ENCODE data around the gene L3MBTL4.
"Not testable (repeated sequence)": the region's sequence is repeated elsewhere in the genome, so short reads cannot be mapped to it uniquely, and the experiment has no call there.

Gene L3MBTL4

GRCh38 chr18:6079406-6079805 is 335.3 kb downstream of the L3MBTL4 start:
- DNase-seq = no peak

- no peak for DNase-seq
These were observed 335.8 kb downstream of the L3MBTL4 start for GRCh38 chr18:6078877-6079276.

DNA sequence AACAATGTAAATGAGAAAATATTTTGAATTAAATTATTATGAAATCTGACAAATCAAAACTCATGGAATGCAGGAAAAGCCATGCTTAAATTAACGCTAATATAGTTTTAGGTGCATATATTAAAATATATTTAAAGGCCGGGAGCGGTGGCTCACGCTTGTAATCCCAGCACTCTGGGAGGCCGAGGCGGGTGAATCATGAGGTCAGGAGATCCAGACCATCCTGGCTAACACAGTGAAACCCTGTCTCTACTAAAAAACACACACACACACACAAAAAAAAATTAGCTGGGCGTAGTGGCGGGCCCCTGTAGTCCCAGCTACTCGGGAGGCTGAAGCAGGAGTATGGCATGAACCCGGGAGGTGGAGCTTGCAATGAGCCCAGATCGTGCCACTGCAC is 342.3 kb downstream of the L3MBTL4 start:
- not testable (repeated sequence) for DNase-seq

- DNase-seq = no peak
These were observed 345.2 kb downstream of the L3MBTL4 start for GRCh38 chr18:6069539-6069938.

GRCh38 chr18:6069103-6069502 is 345.6 kb downstream of the L3MBTL4 start:
- DNase-seq = no peak

DNA sequence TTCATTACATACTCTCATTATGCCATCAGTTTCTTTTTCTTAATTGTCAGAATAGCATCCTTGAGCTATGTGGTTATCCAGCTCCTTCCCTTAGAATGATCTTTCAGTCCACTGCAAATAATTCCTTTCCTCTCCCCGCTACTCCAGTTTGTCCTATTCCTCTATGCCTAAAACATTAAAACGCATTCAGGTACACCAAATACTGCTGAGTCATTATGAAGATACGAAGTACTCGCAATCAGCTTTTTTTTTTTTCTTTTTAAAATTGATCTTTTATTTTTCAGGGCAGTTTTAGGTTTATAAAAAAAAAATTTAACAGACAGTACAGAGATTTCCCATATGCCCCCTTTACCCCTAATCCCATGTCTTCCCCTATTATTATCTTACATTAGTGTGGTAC is 354.6 kb downstream of the L3MBTL4 start:
- DNase-seq = no peak

DNA sequence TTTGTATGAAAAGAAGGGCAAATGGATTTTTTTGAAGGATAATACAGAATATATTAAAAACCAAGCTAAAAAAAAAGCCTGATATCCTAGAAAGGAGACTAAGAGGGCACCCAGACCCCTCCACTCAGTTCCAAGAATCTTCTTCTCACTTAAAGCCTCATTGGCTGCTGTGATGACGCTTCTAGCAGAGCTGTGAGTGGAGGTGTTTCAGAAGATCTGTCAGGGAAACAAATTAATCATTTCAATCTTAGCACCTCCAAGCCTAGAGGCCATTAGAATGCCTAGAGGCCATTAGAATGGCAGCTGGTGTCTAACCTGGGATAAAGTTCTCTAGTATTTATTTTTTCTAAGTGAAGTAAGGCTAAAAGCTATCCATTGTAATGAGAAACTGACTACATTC is 355.2 kb downstream of the L3MBTL4 start:
- DNase-seq = no peak

GRCh38 chr18:6058941-6059340 is 355.8 kb downstream of the L3MBTL4 start:
- DNase-seq = no peak

- no peak for DNase-seq
These were observed 357.1 kb downstream of the L3MBTL4 start for GRCh38 chr18:6057604-6058003.

DNA sequence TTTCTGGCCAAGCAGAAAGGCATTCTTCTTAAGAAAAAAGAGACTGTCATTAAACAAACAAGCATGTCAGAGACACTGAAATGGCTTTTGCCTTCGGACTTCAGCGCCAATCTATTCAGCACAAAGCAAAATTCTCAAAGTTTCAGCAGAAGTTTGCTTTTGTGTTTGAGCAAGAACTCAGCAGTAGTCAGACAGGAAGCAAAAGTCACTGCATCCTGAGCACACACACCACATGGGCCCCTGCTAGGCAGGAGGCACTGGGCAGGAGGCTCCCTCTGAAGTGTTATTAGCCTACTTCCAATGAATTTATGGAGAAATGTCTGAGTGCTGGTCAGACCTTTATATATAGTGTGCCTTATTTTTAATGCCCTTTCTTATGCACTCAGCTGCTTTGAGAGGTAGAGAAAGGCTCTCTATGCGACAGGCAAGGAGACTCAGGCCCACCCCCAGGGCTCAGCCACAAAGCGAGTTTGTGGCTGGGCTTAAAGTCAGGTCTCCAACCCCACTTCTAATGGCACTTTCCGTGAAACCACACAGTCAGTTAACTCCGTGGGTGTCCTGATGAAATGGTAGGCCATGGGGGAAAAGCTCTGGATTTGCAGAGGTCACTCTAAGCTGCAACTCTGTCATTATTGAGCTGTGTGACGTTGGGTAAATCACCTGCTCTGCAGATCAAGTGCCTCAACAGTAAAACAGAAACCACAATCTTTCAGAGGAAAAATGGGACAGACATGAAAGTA is 358.4 kb downstream of the L3MBTL4 start:
- DNase-seq = no peak

DNA sequence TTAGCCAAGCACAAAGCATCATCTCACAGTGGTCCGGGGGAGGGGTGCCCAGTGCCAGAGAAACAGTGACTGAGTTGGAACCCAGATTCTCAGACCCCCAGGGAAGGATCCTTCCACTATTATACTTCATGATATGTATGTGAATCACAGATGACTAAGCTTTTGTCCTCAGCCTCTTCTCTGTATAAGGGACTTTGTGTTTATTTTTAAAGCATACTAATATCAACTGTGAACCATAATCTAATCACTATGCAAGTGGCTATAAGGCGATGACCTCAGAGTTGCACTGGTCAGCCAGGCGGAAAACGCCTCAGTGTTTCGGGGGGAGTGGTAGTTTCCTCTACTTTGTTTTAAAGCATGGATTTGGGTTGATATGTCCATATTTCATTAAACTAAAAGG is 359.0 kb downstream of the L3MBTL4 start:
- DNase-seq = no peak

DNA sequence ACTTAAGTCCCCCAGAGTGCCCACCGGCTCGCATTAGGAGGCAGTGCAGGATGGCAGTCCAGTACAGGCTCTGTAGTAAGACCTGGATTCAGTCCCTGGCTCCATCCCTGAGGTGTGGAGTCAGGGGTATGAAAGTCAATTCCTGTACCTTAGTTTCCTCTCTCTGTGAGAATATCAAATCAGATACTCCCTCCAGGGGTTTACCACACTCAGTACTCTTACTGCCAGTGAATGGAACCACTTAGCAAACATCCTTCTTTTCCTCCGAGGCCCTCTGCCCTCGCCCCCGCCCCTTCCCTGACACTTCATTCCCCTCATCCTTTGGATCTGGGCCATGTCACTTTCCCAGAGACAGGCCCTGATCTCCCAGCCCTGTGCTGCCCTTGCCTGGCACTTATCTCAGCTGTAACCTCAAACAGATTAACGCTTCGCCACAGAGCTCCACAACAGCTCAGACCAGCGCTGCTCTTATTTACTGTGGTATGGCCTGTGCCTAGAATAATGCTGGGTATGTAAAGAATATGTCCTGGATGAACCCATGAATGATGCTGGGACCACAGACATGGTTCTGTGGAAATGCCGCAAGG is 360.4 kb downstream of the L3MBTL4 start:
- no peak for DNase-seq

DNA sequence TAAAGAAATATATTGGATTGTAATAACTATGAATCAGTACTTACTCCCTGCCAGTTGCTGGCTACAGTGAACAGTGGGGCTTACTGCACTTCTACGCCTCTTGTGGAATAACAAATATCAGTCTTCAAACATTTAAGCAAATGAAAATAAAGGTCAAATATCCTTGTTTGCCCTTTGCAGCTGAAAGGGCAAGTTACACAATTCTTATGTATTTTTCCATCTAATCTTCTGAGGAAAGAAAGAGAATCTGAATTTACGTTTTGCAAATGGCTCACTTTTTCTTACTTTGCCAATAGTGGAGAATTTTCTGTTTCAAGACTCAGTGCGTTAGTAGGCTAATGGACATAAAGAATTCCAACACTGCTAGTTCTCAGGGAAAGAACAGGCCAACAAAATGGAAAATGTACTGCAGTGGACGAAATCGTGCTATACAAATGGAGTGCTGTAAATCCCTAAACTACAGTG is 362.2 kb downstream of the L3MBTL4 start:
- no peak for DNase-seq

DNA sequence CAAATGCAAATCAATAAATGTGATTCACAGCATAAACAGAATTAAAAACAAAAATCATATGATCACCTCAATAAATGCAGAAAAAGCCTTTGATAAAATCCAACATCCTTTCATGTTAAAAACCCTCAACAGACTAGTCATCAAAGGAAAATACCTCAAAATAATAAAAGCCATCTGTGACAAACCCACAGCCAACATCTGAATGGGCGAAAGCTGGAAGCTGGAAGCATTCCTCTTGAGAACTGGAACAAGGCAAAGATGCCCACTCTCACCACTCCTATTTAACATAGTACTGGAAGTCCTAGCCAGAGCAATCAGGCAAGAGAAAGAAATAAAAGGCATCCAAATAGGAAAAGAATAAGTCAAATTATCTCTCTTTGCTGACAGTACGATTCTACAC is 367.1 kb downstream of the L3MBTL4 start:
- DNase-seq = not testable (repeated sequence)

- no peak for DNase-seq
These were observed 369.9 kb downstream of the L3MBTL4 start for GRCh38 chr18:6044773-6045172.

DNA sequence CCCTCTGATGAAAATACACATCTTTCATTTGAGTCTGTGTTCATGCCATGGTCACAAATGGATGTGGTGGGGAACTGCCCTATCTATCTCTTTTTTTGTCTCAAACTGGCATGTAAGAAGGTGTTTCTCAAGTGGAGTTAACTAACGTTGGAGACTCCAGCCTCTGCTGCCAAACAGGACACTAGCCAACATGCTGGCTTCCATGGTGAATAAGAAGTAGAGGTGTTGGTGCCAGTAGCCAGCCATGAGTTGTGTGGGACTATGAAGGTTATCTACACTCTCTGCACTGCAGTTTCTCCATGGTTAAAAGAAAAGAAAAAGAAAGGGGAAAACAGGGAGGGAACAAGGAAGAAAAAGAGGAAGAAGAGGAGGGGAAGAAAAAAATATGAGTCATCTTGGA is 370.4 kb downstream of the L3MBTL4 start:
- DNase-seq = no peak

- no peak for DNase-seq
These were observed 375.7 kb downstream of the L3MBTL4 start for GRCh38 chr18:6039055-6039454.

GRCh38 chr18:6031442-6031841 is 383.3 kb downstream of the L3MBTL4 start:
- no peak for DNase-seq

- DNase-seq = no peak
These were observed 383.7 kb downstream of the L3MBTL4 start for GRCh38 chr18:6031002-6031401.

DNA sequence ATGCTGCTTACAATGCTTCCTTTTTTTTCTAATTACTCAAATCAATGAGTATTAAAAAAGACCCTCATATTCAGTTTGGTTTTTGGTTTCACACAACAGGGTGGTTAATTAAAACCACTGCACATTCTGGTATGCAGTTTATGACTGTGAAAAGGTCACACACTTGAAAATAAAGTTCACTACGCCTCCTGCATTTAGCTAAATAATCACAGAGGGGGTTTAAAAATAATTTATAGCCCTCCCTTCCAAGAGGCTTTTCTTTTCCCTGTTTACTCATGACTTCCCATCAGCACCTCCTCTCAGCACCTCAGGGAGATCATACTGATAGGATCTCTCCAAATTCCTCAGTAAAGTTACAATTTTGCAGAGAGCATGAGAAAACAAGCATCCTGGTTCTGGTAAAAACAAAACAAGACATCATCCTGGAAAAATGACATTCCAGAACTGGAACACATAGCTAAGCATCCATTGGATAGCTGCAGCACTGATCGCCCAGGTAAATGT is 389.9 kb downstream of the L3MBTL4 start:
- no peak for DNase-seq

- DNase-seq = no peak
These were observed 391.2 kb downstream of the L3MBTL4 start for GRCh38 chr18:6023551-6023950.

DNA sequence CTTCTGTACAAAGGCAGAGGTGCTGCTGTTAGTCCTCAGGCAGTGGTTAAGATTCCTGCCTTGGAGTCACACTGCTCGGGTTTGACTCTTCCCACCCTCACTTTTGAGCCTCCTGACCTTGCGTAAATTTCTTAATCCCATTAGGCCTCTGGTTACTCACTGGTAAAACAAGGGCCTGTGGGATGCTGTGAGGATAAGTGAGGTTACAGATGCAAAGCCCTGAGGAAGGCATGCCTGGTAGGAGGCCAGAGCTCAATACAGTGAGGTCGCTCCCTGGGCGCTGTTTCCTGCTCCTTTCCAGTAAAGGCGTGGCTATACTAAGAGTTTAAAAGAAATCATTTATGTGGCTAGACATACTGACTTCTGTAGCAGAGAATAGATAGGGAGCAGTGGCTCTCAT is 391.9 kb downstream of the L3MBTL4 start:
- no peak for DNase-seq

GRCh38 chr18:6022074-6022444 is 392.7 kb downstream of the L3MBTL4 start:
- DNase-seq = no peak

GRCh38 chr18:6021306-6022073 is 393.2 kb downstream of the L3MBTL4 start:
- no peak for DNase-seq

All from CD4-positive, alpha-beta T cell treated with Interleukin-10 for 1 hour (primary cell).